ENCODE data around the gene CAPN7.

- TF ChIP-seq YY1 (IDR thresholded peaks at IDR 0.05; ENCODE audit: insufficient read depth, insufficient read length) (no peak), ZNF274 (IDR thresholded peaks at IDR 0.05; ENCODE audit: low read depth, low read length) (no peak), SUZ12 (IDR thresholded peaks at IDR 0.05; ENCODE audit: extremely low read depth, insufficient read depth, insufficient read length) (no peak)
Observed at GRCh38 chr3:15159501-15160136, 46.4 kb upstream of the CAPN7 start.

All from NT2/D1 (cell line).